HG02938 (cell line): ENCODE measurements around the gene CRIM1.

Experiments used
- ATAC-seq: cut with Tn5 transposase; IDR thresholded peaks from one replicate; pipeline ENCODE4 v1.9.1; 2021; ENCODE audit warnings: mild to moderate bottlenecking, moderate library complexity; ENCODE audit not compliant: unreplicated experiment

CRIM1 gene

DNA sequence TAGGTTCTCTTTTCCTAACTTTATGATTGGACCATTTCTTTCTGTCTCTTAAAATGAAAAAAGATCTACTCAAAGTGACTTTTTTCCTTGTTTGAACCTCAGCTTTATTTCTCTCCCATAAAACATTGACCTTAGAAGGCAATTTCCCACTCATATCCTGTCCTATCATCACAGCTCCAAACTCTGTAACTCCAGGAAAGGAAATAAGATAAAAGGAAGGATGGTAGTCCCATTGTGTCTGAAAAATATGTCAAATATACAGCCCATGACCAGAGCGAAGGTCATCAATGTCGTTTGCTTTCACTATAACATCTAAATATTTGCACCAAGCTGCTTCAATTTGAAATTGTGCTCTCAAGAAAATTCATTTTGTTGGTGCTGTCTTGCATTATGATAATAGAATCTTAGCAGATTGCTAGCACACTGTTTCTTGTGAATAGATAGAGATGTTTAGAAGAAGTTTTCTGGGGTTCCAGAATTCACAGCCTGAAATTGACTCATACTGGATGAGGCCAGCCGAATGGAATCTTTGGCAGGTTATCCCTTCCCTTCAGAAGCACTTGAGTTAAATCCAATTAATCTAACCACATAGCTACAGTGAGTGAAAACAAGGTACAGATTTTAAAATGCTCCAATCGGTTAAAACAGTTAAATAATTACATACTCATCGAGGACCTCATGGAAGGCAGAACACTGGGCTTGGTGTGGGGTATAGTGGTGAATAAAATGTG lies 95.1 kb downstream of the CRIM1 start:
- ATAC-seq, result no peak

DNA sequence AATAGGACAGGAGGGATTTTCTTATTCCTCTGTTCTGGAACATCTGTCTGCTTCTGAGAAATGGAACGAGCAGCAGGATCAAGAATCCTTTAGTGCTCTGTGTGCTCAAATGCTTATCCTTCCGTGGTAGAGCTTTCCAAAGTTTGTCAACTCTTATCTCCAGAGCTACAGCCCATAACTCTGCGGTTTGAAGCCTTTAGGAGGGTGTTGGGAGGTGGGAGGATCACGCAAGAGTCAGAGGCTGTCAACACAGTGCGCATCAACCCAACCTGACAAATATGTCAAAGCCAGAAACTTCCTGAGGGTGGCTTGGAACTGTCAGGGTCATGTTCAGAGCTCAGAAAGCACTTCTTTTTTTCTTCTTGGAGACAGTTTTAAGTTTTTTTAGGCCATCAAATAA lies 95.9 kb downstream of the CRIM1 start:
- ATAC-seq, result no peak

DNA sequence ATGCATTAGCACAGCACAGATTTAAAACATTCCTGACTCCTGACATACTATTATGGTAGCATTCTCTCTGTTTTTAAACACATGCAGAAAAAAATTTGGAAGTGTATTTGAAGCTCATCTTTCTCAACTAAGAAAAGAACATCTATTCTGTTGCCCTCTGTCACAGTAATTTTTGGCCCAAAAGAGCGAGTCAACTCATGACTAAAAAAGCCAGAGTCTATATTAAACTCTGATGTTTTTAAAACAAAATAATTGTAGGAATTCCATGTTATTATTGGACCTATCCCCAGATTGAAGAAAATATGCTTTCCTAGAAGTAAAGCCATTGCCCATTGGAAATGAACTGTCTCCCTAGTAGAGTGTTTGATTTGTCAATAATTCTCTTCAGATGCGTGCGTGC lies 96.7 kb downstream of the CRIM1 start:
- no peak for ATAC-seq

DNA sequence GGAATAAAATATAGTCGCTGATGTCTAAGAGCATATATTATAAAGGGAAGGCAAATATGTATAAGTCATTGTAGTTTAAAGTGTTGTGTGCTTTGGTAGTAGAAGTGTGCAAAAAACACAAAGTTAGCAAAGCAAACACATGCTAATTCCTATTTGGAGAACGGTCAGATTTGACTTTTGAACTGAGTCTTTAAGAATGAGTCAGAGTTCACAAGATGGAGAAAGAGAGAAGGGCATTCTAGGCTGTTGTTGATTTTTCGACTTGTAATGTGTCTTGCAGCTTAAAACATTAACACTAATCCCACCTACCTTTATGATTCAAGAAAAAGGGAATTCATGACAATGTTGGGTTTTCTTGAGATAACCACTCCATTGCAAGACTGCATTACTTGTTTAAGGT lies 98.1 kb downstream of the CRIM1 start:
- no peak for ATAC-seq

DNA sequence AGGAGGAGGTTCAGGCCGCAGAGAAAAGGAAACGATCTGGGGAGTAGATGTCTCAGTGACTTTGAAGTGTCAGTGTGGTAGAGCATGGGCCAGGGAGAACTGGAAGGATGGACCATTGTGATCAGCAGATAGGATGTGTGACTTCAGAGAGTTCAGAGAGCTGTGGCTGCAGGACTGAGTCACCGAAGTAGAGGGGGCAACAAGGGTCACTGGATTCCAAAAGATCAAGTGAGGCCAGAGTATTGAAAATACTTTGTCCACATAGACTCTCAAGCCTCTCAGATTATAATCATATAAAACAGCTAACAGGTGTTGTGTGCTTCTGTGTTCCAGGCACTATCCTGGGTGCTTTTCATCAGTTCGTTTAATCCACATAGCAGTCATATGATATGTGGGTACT lies 99.4 kb downstream of the CRIM1 start:
- ATAC-seq, result no peak

DNA sequence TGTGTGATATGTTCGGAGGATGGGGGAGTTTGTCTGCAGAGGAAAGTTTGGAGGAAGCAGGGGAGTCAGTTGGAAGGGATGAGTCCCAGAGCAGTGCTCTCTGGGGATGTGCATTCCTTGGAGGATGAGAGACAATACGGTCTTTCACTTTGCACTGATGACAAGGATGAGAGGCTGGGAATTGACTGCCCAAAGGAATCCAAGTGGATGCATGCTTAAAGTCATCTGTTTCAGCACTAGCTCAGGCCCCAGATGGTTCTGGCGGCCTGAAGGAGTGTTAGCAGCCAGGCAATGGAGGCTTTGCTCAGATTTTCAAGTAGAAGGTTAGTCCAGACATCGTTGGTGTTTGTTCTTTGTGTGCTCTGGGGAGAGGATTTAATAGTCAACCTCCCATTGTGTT lies 100.2 kb downstream of the CRIM1 start:
- no peak for ATAC-seq

DNA sequence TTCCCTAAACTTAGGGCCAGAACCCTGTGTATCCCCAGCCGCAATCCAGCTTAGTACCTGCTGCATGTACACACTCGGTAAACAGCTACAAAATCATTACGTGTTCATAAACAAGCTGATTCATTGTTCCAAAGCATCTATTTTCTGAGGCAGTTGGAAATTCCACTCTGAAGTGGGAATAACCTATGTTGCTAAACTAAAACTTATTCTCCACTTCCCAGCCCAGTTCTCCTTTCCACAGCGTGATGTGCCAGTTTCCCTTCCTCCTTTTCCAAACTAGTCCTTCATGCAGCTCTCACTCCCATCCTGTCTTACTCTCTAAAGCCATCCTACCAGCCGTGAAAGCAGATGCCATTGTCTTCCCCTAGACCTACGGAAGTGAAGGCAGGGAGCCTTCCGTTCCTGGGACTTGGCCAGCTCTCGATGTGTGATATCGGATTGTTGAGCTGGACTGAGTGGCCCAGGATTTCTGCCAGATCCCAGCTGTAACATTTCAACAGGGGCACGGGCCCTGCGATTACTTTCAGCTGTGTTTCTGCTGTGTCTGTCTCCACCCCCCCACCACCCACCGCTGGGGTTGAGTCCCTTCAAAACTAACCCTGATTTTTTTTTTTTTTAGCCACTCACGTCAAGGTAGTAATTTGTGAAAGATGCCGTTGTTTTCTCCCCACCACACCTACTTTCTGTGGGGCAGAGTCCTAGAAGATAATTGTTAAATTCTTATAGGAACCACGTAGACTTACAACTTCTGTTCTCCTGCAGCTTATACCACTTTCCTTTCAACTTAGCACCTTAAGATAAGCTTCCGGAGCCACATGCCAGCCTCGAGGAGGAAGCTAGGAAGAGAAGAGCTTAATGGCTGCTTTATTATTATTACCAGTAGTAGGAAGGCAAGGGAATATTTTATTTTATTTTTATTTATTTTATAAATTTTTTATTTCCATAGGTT lies 100.9 kb downstream of the CRIM1 start:
- no peak for ATAC-seq

DNA sequence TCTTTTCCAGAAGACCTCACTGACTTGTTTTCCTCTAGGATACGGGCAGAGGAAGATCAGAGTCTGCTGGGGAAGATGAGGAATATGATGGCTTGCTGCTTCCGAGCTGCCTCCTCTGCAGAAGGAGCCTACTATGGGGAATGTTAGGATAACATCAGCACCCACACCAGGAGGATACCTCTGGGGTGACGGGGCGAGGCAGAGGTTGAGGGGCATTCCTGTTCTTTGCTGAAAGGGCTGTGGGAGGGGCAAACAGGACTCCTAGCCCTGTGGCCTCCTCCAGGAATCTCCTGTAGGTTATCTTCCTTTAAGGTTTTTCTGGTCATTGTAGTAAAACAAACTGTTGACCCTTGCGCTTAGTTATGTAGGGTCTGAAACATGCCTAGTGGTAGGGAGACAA lies 102.5 kb downstream of the CRIM1 start:
- ATAC-seq, result no peak

DNA sequence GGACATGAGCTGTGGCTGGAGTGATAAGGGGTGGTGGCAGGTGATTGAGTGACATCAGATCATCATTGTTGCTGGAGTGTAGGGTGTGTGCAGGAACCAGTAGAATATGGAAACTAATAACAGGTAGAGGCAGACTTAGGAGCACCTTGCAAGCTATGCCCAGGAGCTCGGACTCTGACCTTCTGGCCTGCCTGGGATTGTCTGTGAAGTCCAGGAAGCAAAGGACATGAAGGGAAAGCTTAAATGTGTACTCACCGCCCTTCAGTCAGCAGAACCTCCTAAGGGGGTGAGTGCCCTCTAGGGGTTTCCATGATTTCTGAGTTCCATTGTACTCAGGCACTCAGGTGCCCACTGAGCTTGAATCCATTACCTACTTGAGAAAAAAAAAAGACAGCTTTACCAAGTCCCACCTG lies 104.2 kb downstream of the CRIM1 start:
- no peak for ATAC-seq

DNA sequence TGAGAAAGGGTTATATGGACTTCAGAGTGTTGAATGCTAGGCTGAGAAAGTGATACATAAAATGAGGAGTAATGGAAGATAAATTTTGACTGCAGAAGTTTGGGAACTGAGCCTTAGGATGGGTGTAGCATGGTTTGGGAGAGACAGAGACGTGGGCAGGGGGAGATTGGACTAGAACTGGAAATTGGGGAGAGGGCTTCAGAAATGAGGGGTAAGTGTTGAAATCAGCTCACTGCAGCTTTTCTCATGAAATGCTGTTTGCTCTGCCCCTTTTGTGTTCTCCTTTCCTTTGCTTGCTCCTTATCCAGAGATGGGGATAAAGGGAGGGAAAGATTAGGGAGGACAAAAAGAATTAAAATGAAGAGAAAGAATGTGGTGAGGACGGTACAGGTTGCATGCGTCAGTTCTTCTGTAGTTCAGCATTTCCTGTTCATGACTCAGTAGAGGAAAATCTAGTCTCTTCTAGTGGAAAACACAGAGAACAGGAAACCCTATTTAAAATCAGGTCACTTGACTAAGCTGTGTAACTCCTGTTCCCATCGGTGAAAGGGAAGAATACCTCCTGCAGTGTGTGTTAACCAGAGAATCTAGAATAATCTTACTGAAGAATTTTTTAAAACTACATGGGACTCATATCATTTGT lies 105.6 kb downstream of the CRIM1 start:
- ATAC-seq, result peak; percentile 53

DNA sequence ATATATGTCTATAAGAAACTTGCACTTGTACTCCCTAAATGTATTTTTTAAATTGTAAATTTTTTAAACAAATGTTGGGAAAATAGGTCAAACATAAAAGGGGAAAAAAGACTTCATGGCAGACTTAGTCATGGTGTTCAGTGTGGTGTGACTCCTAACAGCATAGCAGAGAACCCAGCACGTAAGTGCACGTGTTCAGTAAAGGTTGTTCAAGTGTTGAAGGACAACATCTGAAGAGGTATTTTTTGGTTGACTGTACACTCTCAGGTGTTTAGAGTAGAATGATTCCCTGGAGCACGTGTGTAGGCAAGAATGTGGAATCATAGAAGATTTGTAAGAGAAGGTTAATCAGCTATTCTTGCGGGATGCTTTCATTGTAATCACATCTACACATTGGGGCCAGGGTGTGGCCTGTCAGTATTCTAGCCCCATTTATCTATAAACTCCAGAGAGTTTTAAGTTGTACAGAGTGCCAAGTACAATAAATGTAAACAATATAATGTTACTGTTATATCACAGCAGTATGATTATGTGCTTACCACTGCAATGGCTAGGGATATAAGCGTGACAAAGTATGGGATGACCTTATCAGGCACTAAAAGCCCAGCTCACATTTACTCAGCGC lies 106.8 kb downstream of the CRIM1 start:
- no peak for ATAC-seq

DNA sequence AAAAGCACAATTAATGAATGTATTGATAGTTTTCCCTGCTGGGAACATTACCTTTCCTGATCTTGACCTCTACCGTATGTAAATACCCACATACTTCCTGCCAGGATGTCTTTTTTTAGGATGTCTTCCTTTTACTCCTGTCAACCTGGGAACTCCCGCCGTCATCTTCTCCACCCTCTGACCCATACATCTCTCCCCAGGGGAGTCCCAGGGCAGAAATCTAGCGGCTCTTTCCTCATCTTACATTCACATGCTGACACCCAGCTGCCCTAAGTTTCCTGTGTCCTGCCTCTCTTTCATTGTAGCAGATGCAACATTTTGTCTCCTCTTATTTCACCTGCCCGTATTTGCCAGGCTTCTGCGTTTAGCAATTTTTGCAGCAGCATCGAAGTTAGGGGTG lies 107.8 kb downstream of the CRIM1 start:
- no peak for ATAC-seq

DNA sequence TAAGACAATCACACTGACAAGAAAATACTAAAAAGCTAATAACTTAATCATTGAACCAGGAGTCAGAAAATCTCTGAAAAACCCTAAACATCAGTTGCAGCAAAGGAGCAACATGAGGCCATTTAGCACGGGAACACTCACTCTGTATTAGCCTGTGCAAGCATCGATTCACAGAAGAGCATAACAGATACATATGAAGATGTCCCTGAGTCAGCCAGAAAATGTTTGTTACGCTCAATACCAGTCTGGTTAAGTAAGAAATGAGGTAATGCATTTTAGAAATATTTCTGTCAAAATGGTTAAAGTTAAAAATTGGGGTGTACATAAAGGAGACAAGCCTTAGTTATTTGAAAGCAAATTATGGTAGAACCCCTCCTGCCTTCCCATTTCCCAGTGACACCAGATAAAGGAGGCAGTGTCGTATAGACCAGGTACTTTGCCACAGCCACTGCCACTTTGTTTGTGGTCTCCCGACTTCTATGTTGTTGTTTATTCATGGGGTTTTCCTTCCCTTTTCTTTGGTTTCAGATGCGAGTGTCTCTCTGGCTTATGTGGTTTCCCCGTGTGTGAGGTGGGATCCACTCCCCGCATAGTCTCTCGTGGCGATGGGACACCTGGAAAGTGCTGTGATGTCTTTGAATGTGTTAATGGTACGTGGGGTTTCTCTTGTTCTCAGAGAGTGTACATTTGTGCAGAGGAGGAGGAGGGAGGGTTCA lies 108.6 kb downstream of the CRIM1 start:
- ATAC-seq, result no peak

DNA sequence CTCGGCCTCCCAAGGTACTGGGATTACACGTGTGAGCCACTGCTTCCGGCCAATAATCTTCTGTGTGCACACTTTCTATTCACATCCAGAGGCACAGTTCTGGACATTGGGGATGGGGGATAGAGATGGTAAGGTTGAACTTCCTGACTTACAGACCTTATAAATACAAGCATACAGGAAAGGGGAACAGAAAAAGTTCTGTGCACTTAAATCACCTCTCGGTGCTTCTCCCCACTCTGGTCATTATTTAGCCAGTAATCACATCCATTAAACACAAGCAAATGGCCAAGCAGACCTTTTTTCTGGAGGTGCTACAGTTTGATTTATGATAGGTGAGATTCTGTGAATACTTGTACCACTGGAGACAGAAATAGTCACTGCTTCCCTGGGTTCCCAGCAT lies 110.6 kb downstream of the CRIM1 start:
- ATAC-seq, result no peak

DNA sequence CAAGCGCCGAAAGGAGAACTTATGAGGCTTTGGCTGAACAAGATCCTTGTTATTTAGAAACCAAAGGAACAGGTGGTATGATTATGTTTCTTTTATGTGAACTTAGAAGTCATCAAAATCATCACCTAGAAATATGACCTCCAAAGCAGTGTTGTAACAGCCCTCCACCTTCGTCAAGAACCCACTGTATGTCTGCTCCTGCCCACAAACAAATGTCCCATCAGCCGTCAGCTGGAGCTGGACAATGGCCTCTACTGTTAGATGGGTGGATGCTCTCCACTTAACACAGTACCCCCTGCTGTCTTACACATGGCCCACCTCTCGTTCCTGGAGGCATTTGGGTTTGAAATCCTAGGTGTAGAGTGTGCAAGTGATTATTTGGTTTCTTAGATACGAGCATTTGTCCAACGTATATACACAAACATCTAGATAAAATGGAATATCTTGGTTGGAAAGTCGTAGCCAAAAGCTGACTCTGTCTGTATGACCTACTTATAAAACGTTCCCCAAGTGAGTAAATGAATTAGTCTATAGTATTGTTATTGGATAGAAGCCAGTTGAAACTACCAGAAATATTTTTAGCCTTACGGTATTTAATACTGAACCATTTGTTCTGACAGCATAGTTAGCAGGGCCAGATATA lies 113.0 kb downstream of the CRIM1 start:
- ATAC-seq, result no peak

DNA sequence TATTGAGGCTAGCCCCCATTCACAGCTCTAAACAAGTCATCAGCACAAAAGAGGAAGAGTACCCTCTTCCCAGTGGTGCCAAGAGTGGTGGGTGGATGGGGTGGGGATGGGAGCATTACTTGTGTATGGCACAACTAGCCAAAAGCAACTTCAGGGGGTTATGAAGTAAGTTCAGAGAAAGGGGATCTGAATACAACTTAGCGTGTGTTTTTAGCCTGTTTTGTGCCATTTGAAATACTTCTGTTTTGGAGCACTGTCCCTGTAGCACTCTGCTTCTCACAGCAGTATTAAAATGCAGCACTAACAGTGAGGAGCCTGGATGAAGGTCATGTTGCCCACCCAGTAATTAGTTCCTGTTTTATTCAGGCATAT lies 113.5 kb downstream of the CRIM1 start:
- no peak for ATAC-seq

DNA sequence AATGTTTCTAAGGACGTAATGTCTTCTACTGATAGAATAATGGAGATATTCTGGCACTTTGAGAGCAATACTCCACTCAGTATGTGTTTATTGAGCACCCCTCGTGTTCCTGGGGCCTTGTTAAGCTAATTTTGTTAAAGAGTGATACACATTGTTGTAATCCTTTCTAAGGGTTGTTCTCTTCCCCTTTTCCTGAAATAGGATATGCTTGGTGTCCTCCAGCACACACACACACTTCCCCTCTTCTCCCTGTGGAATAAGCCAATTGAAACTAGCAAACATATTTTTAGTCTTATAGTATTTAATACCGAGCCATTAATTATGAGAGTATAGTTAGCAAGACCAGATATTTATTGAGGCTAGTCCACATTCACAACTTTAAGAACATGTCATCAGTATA lies 114.1 kb downstream of the CRIM1 start:
- ATAC-seq, result no peak

DNA sequence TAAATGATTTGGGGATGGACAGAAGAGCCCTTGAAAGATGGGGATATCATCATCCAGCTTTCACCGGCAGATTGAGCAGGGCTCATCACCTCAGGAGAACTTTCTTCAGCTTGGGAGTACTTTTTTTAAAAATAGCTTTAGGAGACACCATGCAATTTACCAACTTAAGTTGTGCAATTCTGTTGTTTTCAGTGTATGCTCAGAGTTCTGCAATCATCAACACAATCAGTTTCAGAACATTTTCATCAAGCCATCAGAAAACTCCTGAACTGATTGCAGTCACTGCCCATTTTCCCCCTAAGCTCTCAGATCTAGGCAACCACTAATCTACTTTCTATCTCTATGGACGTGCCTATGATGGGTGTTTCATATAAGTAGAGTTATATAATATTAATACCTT lies 117.7 kb downstream of the CRIM1 start:
- ATAC-seq, result no peak

DNA sequence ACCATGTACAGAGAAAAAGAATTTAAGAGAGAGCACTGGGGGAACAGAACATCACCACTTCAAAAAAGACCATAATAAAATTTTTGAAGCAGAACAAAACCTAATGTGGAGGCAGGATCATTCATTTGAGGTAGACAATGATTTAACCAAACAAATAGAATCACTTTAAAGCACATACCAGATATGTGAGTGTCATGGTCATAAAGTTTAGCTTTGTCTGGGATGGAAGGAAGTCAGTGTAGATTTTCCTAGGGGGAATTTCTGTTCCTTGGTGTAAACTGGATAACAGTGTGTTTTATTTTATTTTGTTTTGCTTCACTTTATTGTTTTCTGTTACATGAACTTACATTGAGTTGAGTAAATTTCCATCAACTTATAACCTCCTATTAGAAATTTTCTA lies 120.8 kb downstream of the CRIM1 start:
- ATAC-seq, result no peak

DNA sequence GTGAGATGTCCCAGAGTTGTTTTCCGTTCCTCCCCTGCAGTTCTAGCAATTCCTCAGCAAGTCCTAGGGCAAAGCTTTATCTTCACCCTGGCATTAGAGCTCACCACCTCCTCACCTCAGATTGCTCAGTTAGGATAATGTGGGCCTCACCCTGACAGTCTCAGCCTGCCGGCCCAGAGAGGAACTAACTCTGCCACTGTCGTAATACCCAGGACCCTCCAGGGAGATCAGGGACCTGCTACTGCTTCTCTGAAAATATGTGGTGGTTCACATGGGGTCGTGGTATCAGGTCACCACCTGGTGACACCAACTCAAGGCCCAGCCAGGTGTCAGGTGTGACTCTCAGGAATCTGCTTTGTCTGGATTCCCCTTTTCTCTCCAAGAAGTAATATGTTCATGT lies 121.7 kb downstream of the CRIM1 start:
- no peak for ATAC-seq
